ENCODE results near the gene TICRR.

Gene TICRR

DNA sequence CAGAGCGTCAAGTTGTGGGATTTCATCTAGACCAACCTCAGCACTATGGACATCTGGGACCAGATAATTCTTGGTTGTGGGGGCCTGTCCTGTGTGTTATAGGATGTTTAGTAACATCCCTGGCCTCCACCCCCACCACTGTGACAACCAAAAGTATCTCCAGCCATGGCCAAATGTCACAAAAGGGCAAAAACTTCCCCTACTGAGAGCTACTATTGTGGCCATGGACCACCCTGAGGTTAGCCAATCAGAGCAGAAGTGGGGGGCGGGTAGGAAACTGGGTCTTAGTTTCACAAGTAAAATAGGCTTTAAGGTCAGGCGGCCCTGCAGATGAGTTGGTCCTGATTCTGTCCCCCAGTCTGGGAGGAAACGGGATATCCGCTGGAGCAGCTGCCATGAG lies 54.6 kb downstream of the TICRR start:
- Mint-ChIP-seq H3K27me3 (no peaks in the 10 kb centered on the region), H3K27ac (no peak overlapping the region), H3K4me1 (ENCODE audit: low read depth) (no peaks in the 10 kb centered on the region), H3K36me3 (peaks cover 2% of the 10 kb centered on the region), H3K9me3 (ENCODE audit: low read depth) (no peaks in the 10 kb centered on the region), H3K4me3 (no peak overlapping the region)

- H3K27ac Mint-ChIP-seq, result no peak overlapping the region
- no peaks in the 10 kb centered on the region for H3K27me3 Mint-ChIP-seq
- no peaks in the 10 kb centered on the region for H3K9me3 Mint-ChIP-seq (ENCODE audit: low read depth)
- H3K4me1 Mint-ChIP-seq (ENCODE audit: low read depth), result no peaks in the 10 kb centered on the region
- no peak overlapping the region for H3K4me3 Mint-ChIP-seq
- H3K36me3 Mint-ChIP-seq, result peaks cover 2% of the 10 kb centered on the region
Measured at GRCh38 chr15:89630260-89630659, 55.0 kb downstream of the TICRR start.

DNA sequence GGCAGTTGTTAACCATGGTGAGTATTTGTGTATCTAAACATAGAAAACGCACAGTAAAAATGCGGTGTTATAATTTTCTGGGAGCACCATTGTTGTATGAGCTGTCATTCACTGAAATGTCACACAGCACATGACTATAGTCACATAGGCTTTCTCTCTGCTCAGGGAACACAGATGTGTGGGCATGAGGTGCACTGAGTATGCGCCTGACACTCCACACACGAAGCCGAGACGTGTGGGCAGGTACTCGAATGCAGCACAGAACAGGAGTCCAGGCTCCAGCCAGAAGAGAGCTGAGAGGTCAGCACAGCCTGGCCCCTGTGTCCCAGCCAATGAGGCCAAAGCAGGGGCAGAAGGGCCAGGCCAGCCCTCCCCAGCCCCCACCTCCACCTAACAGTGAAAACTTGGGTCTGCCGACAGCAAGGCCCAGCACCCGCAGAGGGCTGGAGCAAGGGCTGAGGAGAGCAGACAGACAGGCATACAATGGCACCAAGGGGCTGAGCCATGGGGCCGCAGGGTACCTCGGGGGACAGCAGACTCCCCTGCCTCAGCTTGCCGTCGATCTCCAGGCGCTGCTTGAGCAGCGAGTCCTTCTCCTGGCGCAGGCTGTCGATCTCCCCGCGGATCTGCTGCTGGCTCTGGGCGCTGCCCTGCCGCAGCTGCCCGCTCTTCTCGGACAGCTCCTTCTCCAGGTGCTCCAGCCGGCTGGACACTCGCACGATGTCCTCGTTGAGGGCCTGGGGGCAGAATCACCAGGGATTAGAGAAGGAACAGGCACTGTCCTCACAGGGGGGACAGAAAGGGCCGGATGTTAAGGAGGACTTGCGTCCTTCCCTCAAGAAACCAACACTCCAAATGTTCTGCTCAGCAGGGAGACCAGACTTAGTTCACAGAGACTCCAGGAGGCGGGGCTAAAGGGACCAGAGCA lies 56.0 kb downstream of the TICRR start:
- Mint-ChIP-seq H3K9me3 (ENCODE audit: low read depth) (no peaks in the 10 kb centered on the region), H3K36me3 (peaks cover 2% of the 10 kb centered on the region), H3K27me3 (no peaks in the 10 kb centered on the region), H3K27ac (no peak overlapping the region), H3K4me3 (no peak overlapping the region), H3K4me1 (ENCODE audit: low read depth) (no peaks in the 10 kb centered on the region)

DNA sequence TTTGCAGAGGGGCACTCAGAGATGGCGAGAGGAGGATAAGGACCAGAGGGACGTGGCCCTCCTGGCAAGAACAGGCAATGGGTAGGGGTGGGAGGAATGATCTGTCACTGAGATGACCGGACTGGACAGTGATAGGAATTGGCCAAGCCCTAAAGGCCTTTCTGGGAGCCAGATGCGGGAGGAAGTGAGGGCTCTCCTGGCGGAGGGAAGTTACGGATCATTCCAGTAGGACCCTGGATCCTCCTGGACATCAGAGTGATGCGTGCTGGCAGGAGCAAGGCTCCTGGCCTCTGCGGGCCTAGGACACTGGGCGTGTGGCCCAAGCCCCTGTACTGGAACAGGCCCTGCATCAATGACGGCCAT lies 56.6 kb downstream of the TICRR start:
- H3K27ac Mint-ChIP-seq, result no peak overlapping the region
- H3K4me3 Mint-ChIP-seq, result no peak overlapping the region
- H3K9me3 Mint-ChIP-seq (ENCODE audit: low read depth), result no peaks in the 10 kb centered on the region

DNA sequence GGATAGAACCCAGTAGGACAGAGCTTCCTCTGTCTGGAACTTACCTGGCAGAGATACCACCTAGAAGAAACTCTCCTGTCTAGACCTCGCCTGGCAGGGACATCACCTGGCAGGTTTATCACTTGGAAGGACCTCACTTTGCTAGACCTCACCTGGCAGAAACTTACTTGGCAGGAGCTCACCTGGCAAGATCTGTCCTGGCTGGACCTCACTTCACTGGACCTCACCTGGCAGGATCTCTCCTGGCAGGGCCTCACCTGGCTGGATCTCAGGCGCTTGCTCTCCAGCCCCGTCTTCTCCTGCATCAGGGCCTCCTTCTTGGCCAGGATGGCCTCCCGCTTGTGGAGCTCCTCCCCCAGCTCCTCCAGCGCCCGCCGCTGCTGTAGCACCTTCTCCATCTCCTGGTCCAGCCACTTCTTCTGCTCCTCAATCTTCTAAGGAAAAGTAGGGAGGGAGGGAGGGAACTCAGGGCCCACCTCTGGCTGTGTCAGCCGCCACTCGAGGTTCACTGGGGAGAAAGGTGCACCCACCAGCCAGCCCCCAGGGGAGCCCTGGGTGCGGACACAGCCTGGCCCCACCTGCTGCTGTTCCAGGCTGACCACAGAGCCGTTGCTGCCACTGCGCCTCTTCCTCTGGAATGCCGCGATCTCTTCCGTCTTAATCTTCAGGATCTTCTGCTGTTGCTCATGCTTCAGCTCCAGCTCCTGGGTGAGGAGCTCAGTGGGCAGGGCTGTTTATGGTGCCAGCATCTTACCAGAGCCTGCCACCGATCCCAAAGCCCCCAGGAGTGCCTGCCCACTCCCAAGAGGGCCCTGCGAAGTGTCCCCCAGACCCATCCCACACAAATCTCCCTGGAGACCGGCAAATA lies 57.5 kb downstream of the TICRR start:
- Mint-ChIP-seq H3K9me3 (ENCODE audit: low read depth) (no peaks in the 10 kb centered on the region), H3K27me3 (no peaks in the 10 kb centered on the region), H3K4me3 (no peak overlapping the region), H3K4me1 (ENCODE audit: low read depth) (no peaks in the 10 kb centered on the region), H3K27ac (no peak overlapping the region), H3K36me3 (peaks cover 2% of the 10 kb centered on the region)

More for the DNA sequence above, 56.6 kb downstream of the TICRR start:
- H3K36me3 Mint-ChIP-seq, result peaks cover 2% of the 10 kb centered on the region
- no peaks in the 10 kb centered on the region for H3K4me1 Mint-ChIP-seq (ENCODE audit: low read depth)
- no peaks in the 10 kb centered on the region for H3K27me3 Mint-ChIP-seq

- H3K27ac Mint-ChIP-seq, result no peak overlapping the region
- no peaks in the 10 kb centered on the region for H3K4me1 Mint-ChIP-seq (ENCODE audit: low read depth)
- H3K36me3 Mint-ChIP-seq, result peaks cover 2% of the 10 kb centered on the region
- H3K27me3 Mint-ChIP-seq, result no peaks in the 10 kb centered on the region
- no peak overlapping the region for H3K4me3 Mint-ChIP-seq
- H3K9me3 Mint-ChIP-seq (ENCODE audit: low read depth), result no peaks in the 10 kb centered on the region
Measured at GRCh38 chr15:89633585-89633984, 58.3 kb downstream of the TICRR start.

GRCh38 chr15:89640245-89640644 lies 65.0 kb downstream of the TICRR start:
- Mint-ChIP-seq H3K36me3 (no peaks in the 10 kb centered on the region), H3K27ac (no peak overlapping the region), H3K9me3 (ENCODE audit: low read depth) (no peaks in the 10 kb centered on the region), H3K27me3 (no peaks in the 10 kb centered on the region), H3K4me1 (ENCODE audit: low read depth) (no peaks in the 10 kb centered on the region), H3K4me3 (no peak overlapping the region)

DNA sequence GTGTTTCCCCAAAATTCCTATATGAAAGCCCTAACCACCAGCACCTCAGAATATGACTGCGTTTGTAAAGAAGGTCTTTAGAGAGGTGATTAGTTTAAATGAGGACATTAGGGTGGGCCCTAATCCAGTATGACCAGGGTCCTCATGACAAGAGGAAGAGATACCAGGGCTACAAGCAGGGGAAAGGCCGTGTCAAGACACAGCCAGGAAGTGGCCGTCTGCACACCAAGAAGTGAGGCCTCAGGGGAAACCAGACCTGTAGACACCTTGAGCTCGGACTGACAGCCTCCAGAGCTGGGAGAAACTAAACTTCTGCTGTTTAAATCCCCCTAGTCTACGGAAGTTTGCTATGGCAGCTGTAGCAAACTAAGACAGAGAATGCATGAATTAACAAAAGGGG lies 65.8 kb downstream of the TICRR start:
- Mint-ChIP-seq H3K9me3 (ENCODE audit: low read depth) (no peaks in the 10 kb centered on the region), H3K27ac (no peak overlapping the region), H3K4me1 (ENCODE audit: low read depth) (no peaks in the 10 kb centered on the region), H3K4me3 (no peak overlapping the region), H3K27me3 (no peaks in the 10 kb centered on the region), H3K36me3 (no peaks in the 10 kb centered on the region)

DNA sequence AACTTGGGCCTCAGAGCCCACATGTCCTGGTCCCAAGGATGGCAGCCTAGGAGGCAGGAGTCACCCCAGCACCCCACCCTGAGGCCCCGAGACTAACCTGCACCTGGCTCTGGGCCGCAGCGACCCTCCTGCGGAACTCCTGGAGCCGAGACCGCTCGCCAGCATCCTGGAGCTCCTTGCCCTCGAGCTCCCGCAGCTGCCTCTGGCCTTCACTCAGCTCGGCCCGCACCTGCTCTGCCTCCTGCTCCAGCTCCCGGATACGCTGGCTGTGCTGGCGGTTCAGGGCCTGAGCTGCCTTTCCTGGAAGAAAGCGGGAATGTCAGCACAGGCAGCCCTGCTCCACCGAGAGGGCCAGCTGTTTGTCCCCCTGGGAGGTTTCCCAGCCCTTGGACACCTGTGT lies 66.8 kb downstream of the TICRR start:
- H3K4me3 Mint-ChIP-seq, result no peak overlapping the region
- H3K27me3 Mint-ChIP-seq, result no peaks in the 10 kb centered on the region
- H3K4me1 Mint-ChIP-seq (ENCODE audit: low read depth), result no peaks in the 10 kb centered on the region
- H3K9me3 Mint-ChIP-seq (ENCODE audit: low read depth), result no peaks in the 10 kb centered on the region
- no peak overlapping the region for H3K27ac Mint-ChIP-seq
- no peaks in the 10 kb centered on the region for H3K36me3 Mint-ChIP-seq

- no peaks in the 10 kb centered on the region for H3K36me3 Mint-ChIP-seq
- H3K27ac Mint-ChIP-seq, result no peak overlapping the region
- H3K4me3 Mint-ChIP-seq, result no peak overlapping the region
- no peaks in the 10 kb centered on the region for H3K4me1 Mint-ChIP-seq (ENCODE audit: low read depth)
- H3K9me3 Mint-ChIP-seq (ENCODE audit: low read depth), result no peaks in the 10 kb centered on the region
- H3K27me3 Mint-ChIP-seq, result no peaks in the 10 kb centered on the region
Measured at GRCh38 chr15:89645680-89646079, 70.4 kb downstream of the TICRR start.

DNA sequence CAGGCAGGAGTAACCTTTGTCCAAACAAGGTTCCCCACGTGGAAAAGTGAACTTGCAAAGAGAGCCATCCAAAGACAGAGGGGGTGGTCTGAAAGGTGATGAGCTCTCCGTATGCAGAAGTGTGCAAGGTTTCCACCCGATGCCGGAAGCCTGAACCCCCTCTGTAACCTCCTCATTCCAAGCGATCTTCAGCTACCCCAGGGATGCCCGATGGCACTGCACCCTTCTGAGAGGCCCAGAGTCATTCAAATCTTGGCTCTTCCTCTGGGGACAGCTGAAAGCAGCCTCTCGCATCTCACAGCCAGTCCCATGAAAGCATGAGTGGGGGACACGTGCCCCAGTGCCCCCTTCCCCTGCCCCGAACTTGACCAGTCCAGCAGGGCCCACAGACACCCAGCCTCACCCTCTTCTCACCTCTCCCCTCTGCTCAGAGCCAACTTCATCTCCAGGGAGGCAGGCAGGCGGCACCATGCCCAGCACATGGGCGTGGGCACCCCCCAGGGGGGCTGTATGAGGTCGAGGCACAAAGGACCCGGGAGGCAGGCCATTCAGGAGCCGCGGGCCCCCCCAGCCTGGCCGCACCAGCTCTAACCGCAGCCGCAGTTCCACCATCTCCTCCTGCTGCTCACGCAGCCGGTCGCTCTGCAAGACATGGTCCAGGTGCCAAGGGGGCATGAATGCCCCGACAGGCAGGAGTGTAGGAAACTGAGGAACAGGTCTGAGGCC lies 71.3 kb downstream of the TICRR start:
- no peaks in the 10 kb centered on the region for H3K9me3 Mint-ChIP-seq (ENCODE audit: low read depth)
- H3K4me3 Mint-ChIP-seq, result no peak overlapping the region
- H3K27ac Mint-ChIP-seq, result no peak overlapping the region
- H3K36me3 Mint-ChIP-seq, result no peaks in the 10 kb centered on the region
- H3K4me1 Mint-ChIP-seq (ENCODE audit: low read depth), result no peaks in the 10 kb centered on the region
- H3K27me3 Mint-ChIP-seq, result no peaks in the 10 kb centered on the region

DNA sequence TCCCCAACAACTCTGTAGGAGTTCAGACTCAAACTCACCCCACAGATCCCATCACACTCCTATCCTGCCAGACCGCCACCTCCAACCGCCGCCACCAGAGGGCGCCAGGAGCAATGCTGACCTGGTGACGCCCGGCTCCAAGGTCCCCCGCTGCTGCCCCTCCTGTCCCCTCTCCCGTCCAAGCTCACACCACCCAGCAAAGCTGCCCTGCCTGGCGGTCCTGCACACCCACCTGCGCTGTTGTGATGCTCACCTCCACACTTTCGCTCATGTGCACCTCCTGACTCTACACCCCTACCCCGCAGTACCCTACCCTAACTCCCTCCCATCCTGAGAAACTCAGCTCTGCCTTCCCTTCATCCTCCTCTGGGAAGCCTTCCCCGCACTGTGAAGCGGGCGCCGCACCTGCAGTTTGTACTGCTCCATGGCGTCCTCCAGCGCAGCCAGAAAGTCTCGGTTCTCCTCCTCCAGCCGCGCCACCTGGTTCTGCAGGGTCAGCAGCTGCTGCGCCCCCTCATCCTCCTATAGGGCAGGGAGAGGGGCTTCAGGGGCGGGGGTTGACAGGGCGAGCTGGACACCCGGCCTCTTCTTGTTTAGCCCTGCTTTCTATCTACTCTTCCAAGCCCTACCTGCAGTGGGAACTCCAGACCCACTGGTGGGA lies 72.1 kb downstream of the TICRR start:
- H3K36me3 Mint-ChIP-seq, result no peaks in the 10 kb centered on the region
- peaks cover 4% of the 10 kb centered on the region for H3K27me3 Mint-ChIP-seq
- no peaks in the 10 kb centered on the region for H3K4me1 Mint-ChIP-seq (ENCODE audit: low read depth)
- no peaks in the 10 kb centered on the region for H3K9me3 Mint-ChIP-seq (ENCODE audit: low read depth)
- H3K4me3 Mint-ChIP-seq, result no peak overlapping the region
- H3K27ac Mint-ChIP-seq, result no peak overlapping the region

GRCh38 chr15:89648106-89649012 lies 73.1 kb downstream of the TICRR start:
- Mint-ChIP-seq H3K27ac (no peak overlapping the region), H3K4me3 (no peak overlapping the region), H3K36me3 (no peaks in the 10 kb centered on the region), H3K27me3 (peaks cover 8% of the 10 kb centered on the region), H3K9me3 (ENCODE audit: low read depth) (no peaks in the 10 kb centered on the region), H3K4me1 (ENCODE audit: low read depth) (no peaks in the 10 kb centered on the region)
